GM18502 (cell line): Measurements from ENCODE around the gene KRTAP10-6.
"Not testable (repeated sequence)": the region's sequence is repeated elsewhere in the genome, so short reads cannot be mapped to it uniquely, and the experiment has no call there.

Experiments
- ATAC-seq: cut with Tn5 transposase; IDR thresholded peaks from one replicate; pipeline ENCODE4 v1.9.1; 2021; ENCODE audit warnings: mild to moderate bottlenecking; ENCODE audit not compliant: unreplicated experiment, poor library complexity

The KRTAP10-6 gene

DNA sequence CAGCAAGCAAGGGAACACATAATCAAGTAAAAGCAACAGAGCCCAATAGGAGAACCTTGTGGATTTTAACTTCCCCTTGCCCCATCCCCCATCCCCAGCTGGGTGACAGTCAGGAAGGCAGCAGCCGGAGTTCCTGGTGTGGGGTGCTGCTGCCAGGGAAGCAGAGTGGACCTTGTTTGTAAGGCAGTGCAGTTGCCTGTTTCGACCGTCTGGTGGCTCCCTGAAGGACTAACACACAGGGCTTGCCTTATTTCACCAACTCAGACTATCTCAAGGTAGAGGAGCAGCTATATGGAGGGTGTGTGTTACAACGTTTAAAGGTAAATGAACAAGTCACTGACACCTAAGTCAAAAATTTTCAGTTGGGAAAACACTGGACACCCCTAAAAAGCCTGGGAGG is 26.2 kb upstream of the KRTAP10-6 start:
- ATAC-seq: no peak

DNA sequence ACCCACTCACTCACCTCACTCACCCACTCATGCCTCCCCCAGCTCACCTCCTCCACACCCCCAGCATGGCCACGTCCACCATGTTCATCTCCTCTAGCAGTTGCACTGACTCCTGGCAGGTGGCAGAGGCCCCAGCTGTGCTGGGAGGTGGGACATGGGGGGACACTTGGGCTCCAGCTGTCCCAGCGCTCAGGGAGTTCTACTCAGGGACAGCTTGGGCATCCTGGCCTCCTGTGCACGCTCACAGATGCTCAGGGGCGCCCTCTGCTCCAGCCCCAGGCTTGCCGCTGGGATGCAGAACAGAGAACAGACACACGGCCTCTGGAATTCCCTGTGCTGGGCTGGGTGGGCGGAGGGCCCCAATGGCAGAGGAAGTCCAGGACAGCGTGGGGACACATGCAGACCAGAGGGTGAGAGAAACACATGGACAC is 24.8 kb upstream of the KRTAP10-6 start:
- ATAC-seq: no peak

DNA sequence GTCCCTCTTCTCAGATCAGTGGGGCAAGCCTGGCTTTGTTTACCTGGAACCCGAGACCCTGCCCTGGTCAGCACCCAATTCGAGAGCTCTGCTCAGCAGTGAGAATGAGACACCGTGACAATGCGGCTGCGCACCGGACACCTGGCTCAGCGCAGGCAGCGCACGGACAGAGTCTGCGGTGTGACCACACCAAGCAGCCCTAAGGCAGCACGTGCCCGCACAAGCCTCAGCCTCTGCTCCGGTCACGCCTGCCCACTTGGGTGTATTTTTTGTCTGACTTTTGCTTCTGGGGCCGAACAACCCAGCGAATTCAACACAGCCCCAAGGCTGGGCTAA is 24.3 kb upstream of the KRTAP10-6 start:
- no peak for ATAC-seq

DNA sequence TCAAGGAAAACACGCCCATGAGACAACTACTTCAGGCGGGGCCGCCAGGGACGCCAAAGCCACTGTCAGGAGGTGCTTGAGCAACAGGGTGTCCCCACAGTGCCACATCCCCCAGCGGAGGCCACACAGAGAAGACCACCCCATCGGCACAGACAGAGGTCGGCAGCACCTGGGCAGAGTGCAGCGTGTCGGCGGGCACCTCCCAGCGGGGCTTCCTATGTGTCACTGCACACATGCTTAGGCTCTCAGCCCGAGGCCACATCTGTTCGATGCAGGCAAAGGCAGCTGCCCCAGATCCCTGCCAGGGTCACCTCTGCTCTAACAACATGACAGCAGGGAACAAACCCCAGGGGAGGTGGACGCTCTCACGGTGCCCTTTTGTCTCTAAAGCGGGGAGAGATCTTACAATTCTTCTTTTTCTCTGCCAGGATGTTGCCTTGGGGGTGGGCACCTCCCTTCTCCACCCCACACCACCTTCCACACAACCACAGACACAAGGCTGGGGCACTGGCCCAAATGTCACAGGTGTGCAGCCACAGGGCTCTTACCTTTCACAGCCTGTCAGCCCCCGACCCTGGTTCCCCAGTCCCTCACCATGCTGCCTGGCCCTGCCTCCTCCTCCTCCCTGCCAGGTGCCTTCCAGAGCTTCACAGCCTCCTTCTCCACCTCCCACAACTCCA is 23.7 kb upstream of the KRTAP10-6 start:
- no peak for ATAC-seq

DNA sequence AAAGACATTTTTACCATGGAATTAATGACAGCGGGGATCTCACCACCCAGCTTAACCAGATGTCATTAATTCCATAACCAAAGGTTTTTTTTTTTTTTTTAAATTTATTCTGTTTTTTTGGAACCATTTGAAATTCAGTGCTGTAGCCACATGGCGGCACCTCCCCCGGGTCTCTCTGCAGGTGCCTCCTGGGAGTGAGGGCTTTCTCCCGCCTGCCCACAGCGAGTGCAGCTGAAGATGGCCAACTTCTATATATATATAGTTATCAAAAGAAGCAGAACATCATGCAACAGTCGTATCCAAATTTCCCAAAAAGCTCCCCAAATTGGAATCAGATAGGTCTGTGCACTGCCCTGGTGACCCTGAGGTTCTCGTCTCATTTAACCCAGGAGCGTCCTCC is 23.2 kb upstream of the KRTAP10-6 start:
- ATAC-seq: no peak

DNA sequence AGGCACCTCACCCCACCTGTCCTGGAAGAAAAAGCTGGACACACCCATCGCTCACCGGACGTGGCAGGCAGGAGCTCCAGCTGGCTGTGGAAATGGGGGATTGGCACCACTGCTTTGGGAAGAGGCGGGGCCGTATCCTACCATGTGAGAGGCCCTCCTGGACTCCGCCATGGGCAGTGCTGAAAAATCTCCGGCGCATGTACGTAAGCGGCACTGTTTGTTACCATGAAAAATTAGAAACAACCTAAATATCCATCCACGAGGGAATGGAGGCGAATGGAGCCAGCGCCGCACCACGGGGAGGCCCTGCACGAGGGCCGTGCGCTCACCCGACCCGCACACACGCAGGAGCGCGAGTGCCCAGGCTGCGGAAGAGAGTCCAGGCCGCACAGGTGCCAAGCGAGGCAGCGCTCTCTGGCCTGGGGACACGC is 22.7 kb upstream of the KRTAP10-6 start:
- no peak for ATAC-seq

DNA sequence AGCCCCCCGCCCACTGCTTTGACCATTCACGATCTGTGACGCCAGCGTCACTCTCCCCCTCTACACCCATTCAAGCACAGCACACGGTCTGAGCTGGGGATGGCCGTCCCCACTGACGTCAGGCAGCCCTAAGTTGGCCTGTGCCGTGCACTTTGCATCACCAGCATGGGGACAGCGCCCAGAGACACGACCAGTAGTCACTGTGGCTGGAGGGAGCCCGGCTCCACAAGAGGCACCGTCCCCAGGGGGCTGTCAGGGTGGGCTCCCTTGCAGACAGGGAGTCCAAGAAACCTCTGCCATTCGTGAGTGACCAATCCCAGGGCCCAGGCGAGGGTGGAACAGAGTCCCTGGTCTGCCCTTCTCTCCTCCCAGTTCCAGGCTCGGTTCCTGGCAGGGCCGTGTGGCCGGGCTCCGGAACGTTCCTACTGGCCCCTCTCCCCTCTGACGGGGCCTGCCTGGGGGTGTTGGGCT is 21.9 kb upstream of the KRTAP10-6 start:
- no peak for ATAC-seq

DNA sequence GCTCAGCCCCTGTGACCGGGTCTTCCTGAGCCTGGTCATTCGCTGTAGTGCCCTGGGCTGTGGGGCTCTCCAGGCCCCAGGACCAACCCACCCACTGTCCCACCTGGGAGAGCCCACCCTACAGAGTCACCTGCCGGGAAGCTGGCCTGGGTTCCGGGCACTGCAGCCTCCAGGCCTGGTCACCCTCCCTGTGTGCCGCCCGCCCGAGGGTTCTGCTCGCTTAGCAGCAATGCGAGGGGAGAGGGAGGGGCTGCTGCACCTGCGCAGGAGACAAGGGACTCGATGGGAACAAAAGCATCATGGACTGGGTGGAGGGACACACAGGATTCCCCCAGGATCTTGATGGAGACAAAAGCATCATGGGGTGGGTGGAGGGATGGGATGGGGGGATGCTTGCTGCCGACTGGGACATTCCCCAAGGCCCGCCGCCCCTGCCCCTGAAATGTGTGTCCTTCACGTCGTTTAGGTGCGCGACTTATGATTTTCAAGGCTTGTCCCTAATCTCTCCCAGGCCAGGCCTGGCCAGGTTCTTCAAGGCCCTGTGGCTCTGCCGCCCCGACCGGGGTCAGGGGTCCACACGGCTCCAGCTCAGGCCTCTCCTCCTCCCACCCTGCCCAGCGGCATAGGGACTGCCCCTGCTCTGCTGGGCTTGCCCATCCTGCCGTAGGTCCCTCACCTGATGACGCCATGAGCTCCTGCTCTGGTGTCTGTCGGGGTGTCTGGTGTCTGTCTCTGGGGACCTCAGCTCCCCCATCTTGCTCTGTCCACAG is 21.3 kb upstream of the KRTAP10-6 start:
- ATAC-seq: no peak

DNA sequence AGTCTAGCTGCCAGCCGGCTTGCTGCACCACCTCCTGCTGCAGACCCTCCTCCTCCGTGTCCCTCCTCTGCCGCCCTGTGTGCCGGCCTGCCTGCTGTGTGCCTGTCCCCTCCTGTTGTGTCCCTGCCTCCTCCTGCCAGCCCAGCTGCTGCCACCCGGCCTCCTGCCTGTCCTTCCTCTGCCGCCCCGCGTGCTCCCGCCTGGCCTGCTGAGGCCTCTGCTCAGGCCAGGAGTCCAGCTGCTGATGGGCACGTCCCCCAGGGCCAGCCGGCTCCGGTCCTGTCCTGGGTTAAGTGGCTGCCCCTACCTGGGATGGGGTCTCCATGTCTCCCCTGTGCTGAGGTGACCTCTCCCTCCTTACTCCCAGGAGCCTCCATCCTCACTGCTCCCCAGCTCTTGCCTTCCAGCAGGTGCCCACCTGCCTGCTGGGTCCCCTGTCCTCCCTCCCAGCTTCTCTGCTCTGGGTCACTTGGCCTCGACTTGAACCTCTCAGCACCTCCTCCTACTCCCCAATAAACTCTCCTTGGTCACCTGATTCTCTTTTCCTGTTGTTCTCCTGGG is 20.4 kb upstream of the KRTAP10-6 start:
- no peak for ATAC-seq

DNA sequence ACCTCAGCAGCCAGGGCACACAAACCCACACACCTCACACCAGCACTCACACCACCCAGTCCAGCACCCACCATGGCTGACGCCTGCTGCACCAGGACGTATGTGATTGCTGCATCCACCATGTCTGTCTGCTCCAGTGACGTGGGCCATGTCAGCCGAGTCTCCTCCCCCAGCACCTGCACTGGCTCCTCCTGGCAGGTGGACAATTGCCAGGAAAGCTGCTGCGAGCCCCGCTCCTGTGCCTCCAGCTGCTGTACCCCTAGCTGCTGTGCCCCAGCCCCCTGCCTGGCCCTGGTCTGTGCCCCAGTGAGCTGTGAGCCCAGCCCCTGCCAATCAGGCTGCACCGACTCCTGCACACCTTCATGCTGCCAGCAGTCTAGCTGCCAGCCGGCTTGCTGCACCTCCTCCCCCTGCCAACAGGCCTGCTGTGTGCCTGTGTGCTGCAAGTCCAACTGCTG is 19.8 kb upstream of the KRTAP10-6 start, which contains the start of gene KRTAP10-8:
KRTAP10-8 (plus strand) TSS at position 51 of the 458 bp plus-strand sequence; CDS start at position 73, 22 bp downstream.
- no peak for ATAC-seq

DNA sequence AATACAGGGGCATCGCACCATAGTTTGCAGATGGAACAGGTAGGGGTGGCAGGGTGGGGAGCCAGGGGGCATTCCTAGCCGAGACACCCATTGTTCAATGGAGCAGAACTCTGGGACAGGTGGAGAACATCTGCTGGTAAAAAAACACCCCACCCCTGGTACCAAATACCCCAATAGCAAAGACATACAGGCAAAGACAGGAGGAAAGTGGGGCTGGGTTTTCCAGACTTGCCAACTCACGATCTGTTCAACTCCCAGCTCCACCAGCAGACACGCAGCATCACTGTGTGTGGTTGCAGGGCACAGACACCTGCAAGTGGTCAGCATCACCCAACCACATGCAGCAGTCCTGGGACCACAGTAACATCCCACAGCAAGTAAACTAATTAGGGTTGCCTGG is 19.2 kb upstream of the KRTAP10-6 start:
- no peak for ATAC-seq

DNA sequence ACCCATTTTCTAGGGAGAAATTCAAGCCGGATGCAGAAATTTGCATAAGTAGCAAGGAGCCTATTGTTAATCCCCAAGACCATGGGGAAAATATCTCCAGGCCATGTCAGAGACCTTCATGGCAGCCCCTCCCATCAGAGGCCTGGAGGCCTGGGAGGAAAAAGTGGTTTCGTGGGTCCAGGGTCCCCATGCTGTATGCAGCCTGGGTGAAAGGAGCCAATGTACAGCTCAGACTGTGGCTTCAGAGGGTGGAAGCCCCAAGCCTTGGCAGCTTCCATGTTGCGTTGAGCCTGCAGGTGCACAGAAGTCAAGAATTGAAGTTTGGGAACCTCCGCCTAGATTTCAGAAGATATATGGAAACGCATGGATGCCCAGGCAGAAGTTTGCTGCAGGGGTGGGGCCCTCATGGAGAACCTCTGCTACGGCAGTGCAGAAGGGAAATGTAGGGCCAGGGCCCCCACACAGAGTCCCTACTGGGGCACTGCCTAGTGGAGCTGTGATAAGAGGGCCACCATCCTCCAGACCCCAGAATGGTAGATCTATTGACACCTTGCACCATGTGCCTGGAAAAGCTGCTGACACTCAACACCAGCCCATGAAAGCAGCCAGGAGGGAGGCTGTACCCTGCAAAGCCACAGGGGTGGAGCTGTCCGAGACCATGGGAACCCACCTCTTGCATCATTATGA is 18.0 kb upstream of the KRTAP10-6 start:
- not testable (repeated sequence) for ATAC-seq

DNA sequence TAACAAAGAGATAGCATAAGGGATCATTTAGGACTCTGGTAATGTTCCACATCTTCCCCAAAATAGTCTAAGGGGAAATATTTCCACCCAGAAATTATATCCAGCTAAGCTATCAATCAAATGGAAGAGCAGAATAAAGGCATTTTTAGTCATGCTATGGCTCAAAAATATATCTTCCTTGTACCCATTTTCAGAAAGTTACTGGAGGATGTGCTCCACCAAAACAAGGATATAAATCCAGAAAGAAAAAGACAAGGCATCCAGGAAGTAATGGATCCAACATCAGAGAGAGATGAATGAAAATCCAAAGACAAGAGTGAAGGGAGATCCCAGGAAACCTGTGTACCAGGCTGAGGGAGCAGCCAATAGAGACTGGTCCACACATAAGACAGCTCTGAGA is 16.9 kb upstream of the KRTAP10-6 start:
- ATAC-seq: no peak

DNA sequence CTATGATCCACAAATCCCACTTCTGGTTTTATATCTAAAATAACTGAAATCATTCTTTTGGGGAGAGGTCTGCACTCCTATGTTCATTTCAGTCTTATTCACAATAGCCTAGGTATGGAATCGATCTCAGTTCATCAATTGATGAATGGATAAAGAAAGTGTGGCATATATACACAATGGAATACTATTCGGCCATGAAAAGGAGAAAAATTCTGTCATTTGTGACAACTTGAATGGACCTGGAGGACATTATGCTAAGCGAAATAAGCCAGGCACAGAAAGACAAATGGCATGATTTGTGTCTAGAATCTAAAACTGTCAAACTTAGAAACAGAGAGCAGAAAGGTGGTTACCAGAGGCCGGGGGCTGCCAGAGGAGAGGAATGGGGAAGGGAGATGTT is 14.2 kb upstream of the KRTAP10-6 start:
- no peak for ATAC-seq

DNA sequence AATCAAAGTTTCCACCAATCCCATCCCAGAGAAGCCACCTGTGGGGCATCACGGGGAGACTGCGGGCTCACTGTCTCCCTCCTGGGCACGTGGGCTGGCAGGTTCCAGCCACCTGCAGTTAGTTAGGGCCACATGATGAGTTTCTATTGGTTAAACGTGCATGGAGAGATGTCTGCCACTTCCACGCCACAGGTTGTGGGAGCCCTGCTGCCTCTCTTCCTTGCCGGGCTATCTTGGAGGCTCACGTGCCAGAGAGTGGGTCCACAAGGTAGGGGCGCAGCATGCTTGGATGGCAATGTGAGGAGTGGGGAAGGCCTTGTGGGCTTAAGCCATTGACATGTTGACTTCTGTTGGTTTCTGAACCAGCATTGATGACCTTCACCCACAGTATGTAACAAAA is 11.6 kb upstream of the KRTAP10-6 start:
- no peak for ATAC-seq

DNA sequence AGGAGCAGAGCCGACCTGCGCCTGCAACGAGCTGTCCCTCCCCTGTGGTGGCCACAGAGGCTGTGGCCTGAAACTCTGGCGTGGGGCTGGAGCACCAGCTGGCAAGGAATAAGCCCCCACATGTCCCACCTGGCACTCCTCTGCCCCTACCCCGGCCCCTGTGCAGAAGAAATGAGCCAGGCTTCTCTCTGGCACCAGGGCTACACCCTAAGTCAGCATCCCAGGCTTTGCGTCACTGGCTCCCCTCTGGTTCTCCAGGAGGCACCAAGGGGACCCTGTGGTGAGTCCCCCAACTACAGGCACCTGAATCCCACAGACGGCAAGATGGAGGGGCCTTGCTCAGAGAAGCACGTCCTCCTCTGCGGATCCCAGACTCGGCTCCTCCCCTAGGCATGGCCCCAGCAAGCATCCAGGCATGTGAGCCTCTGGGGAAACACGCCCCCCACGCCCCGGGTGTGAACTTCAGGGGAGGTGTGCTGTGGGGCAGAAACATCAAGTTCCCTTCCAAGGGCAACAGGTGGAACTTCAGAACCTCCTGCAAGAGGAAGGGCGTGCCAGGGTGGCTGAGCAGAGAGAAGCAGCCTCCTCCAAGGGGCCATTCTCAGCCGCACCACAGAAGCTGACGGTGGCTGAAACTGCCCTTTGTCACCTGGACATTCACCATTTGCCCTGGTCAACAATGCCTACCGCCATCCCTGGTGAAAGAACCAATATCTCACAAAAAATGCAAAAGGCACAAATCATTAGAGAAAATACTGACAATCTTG is 11.0 kb upstream of the KRTAP10-6 start:
- no peak for ATAC-seq

DNA sequence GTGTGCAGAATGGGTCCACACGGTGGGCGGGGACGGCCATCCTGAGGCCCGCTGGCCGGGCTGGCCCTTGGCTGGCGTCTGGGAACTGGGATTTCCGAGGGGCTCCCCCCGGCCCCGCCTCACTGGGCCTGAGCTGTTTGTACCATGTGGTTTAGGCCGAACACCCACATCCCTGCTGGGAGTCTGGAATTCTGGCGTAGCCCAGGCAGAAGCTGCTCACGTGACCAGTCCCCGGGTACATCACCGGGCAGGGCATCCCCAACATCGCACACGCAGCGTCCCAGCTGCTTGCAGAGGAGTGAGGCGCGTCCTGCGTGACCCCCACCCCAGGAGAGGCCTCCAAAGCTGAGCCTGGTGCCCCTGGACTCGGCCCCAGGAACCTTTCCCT is 10.2 kb upstream of the KRTAP10-6 start:
- ATAC-seq: no peak

DNA sequence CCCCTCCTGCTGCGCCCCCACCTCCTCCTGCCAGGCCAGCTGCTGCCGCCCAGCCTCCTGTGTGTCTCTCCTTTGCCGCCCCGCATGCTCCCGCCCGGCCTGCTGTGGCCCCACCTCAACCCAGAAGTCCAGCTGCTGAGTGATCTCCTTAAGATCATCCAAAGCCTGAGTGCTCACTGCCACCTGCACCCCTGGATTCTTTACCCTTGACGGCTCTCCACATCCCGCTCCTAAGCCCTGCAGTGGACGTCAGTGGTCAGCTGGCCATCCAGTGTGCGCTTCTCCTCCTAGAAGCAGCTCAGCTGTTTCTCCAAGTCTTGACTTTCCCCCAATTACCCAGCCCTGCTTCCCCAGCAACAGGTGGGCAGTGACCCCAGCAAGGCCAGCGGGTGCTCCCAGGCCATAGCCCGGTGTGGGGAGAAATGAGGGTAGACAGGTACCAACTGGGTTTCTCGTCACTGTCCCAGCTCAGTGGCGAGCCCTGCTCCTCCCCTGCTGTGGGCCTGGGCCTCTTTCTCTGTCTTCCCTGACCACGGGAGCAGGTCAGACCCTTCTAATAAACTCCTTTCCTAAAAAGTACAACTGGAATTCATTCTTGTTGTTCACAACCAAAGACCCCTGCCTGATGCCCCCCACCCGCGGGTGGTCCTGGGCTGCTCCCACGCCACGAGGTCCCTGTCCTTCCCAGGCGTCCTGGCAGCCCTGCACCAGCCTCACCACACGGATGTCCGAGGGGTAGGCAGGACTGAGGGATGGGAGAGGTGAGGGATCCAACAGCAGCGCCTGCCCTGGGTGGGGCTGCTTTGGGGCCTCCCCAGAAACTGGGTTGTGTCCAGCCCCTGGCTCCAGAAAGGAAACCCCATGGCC is 9.5 kb upstream of the KRTAP10-6 start:
- no peak for ATAC-seq

DNA sequence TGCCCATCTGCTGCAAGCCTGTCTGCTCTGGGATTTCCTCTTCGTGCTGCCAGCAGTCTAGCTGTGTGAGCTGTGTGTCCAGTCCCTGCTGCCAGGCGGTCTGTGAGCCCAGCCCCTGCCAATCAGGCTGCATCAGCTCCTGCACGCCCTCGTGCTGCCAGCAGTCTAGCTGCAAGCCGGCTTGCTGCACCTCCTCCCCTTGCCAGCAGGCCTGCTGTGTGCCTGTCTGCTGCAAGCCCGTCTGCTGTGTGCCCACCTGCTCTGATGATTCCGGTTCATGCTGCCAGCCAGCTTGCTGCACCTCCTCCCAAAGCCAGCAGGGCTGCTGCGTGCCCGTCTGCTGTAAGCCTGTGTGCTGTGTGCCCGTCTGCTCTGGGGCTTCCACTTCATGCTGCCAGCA is 8.8 kb upstream of the KRTAP10-6 start:
- ATAC-seq: not testable (repeated sequence)
